Right lobe of liver (tissue), 6 donors: ENCODE data around the gene PTGR1. TPM values are rescaled to one million over a fixed set of nuclear protein-coding genes. Genes with fewer than 3 reads are reported as not detected.
A peak's percentile ranks its signal among the peaks of the same experiment; 100 is the strongest.

ENCODE experiments used
- ATAC-seq, 4 donors: fragments of 200-7000 bp; cut with Tn5 transposase; one replicate each; pipeline ENCODE4 v1.9.1; 2020; ENCODE audit warnings: mild to moderate bottlenecking in 4 of 4, moderate library complexity in 4 of 4
- DNase-seq, 3 donors: peaks; one replicate each; pipeline ENCODE4 v3.0.0-alpha.2; 2020
- H3K27ac ChIP-seq, 3 donors: fragments of 200-600 bp; one replicate each; pipeline ENCODE4 v1.8.0; 2022
- H3K27me3 ChIP-seq, 2 donors: fragments of 200-600 bp; one replicate each; pipeline ENCODE4 v1.8.0; 2022
- H3K36me3 ChIP-seq, 4 donors: fragments of 200-600 bp; sonication (generic) in 1 of 4; one replicate each; pipeline versions ENCODE4 v1.5.1 to v1.8.0; 2017 to 2022; ENCODE audit warnings: control low read depth in 1 of 4
- H3K4me1 ChIP-seq, 4 donors: fragments of 200-600 bp; sonication (generic) in 1 of 4; one replicate each; pipeline versions ENCODE4 v1.5.1 to v1.8.0; 2017 to 2022; ENCODE audit warnings: control low read depth in 1 of 4
- H3K4me3 ChIP-seq, 3 donors: fragments of 200-600 bp; one replicate each; pipeline ENCODE4 v1.8.0; 2022
- H3K9me3 ChIP-seq, 4 donors: fragments of 200-600 bp; sonication (generic) in 1 of 4; one replicate each; pipeline versions ENCODE4 v1.5.1 to v1.8.0; 2017 to 2022; ENCODE audit warnings: control low read depth in 1 of 4
- CTCF ChIP-seq, 4 donors: fragments of 200-600 bp in 3 of 4; fragments of 450-650 bp in 1 of 4; IDR thresholded peaks; one replicate each; pipeline versions ENCODE4 v1.5.1 to v1.8.0; 2016 to 2022; ENCODE audit warnings: antibody characterized with exemption in 4 of 4, mild to moderate bottlenecking in 2 of 4
- POLR2A ChIP-seq: fragments of 450-650 bp; IDR thresholded peaks from one replicate; pipeline ENCODE4 v1.6.1; 2017; ENCODE audit warnings: antibody characterized with exemption, mild to moderate bottlenecking
- WGBS: methylation state at CpG from one replicate; pipeline ENCODE4 v1.1.6; 2018; ENCODE audit warnings: low coverage, low lambda C conversion rate; ENCODE audit not compliant: insufficient coverage; ENCODE audit errors: missing lambda C conversion rate; 5-methylcytosine and 5-hydroxymethylcytosine counted together
- intact Hi-C, 2 donors: fragments of 100-400 bp; cut with DNase I; formaldehyde crosslinking; loops; one replicate each; pipeline versions ENCODE4 v1.11.2 to v1.14.1; 2022
- total RNA-seq, 6 experiments: library from RNA; depleted of rRNA in 2 of 6; stranded (reverse); fragments of >200 nt in 2 of 6; fragmentation: NEBNext Ultra II Directional in 3 of 6; extraction: Animal tissue kit (Norgen Biotek cat#: 25700) in 3 of 6; gene quantifications; one replicate each; pipeline versions ENCODE4 v1.1.0 to v1.2.4, GENCODE V29; 2016 to 2023
- donor health status: DM: no; HTN: yes; CAD: no.
- donor health status: DM: no; HTN: no; CAD: no.
- donor health status: DM: no; HTN: no; CAD: no.
- donor health status: DM: no; HTN: yes; CAD: no.
- donor health status: DM: no; HTN: yes; CAD: no.

Gene PTGR1
- total RNA-seq, 6 experiments from 2014 or later: 477 to 1,242 (median 773) TPM

GRCh38 chr9:111597852-111598732 is 1.4 kb downstream of the PTGR1 start:
- H3K4me3 ChIP-seq: peak overlapping the region; percentile 56 to 83 (median 82)
- DNase-seq (peak; percentile 65 to 77 (median 76)), ATAC-seq (peak; percentile 20 to 52 (median 46))
- TF ChIP-seq POLR2A (peak; percentile 25), CTCF (IDR thresholded peaks at IDR 0.05) (peak; percentile 37 to 68 (median 64))
- intact Hi-C loops: no loop called here
- WGBS: 1% methylated on average over 22 of the region's 41 CpGs
- peaks cover 0 to 52% (median 10%) of the 10 kb centered on the region in 4 donors for H3K4me1 ChIP-seq
- H3K27me3 ChIP-seq: no peaks in the 10 kb centered on the region
- H3K36me3 ChIP-seq: peaks cover 0 to 52% (median 22%) of the 10 kb centered on the region in 4 donors
- H3K9me3 ChIP-seq: no peaks in the 10 kb centered on the region
- peak overlapping the region; percentile 88 to 96 (median 92) for H3K27ac ChIP-seq

GRCh38 chr9:111588846-111589245 is 10.6 kb downstream of the PTGR1 start:
- TF ChIP-seq POLR2A (peak; percentile 21), CTCF (IDR thresholded peaks at IDR 0.05) (no peak)
- ATAC-seq: peak; percentile 4 to 42 (median 14)
- no peak for DNase-seq
- H3K4me1 ChIP-seq: peaks cover 0 to 5% (median 0%) of the 10 kb centered on the region in 4 donors
- WGBS: 52% methylated on average over 4 of the region's 5 CpGs
- peak overlapping the region in 1 of 3 donors; percentile 26 for H3K27ac ChIP-seq
- H3K4me3 ChIP-seq: no peak overlapping the region
- H3K27me3 ChIP-seq: no peaks in the 10 kb centered on the region
- no peaks in the 10 kb centered on the region for H3K9me3 ChIP-seq
- intact Hi-C loops: no loop called here
- H3K36me3 ChIP-seq: peaks cover 0 to 85% (median 45%) of the 10 kb centered on the region in 4 donors

- H3K27ac ChIP-seq: no peak overlapping the region
- ATAC-seq (peak; percentile 7 to 37 (median 19)), DNase-seq (no peak)
- H3K36me3 ChIP-seq: peaks cover 0 to 87% (median 47%) of the 10 kb centered on the region in 4 donors
- no peak for TF ChIP-seq CTCF (IDR thresholded peaks at IDR 0.05)
- no peak for TF ChIP-seq POLR2A
- no peak overlapping the region for H3K4me3 ChIP-seq
- no peaks in the 10 kb centered on the region for H3K27me3 ChIP-seq
- H3K4me1 ChIP-seq: peaks cover 0 to 4% (median 0%) of the 10 kb centered on the region in 4 donors
- intact Hi-C loops: no loop called here
- WGBS: 93% methylated on average over 4 of the region's 5 CpGs
- no peaks in the 10 kb centered on the region for H3K9me3 ChIP-seq
Measured at GRCh38 chr9:111586378-111586777, 13.1 kb downstream of the PTGR1 start.

- intact Hi-C loops: no loop called here
- ATAC-seq (peak; percentile 28 to 57 (median 40)), DNase-seq (peak in 1 of 3 donors; percentile 56)
- H3K9me3 ChIP-seq: no peaks in the 10 kb centered on the region
- peaks cover 0 to 4% (median 0%) of the 10 kb centered on the region in 4 donors for H3K4me1 ChIP-seq
- TF ChIP-seq POLR2A: no peak
- no peak for TF ChIP-seq CTCF (IDR thresholded peaks at IDR 0.05)
- no peaks in the 10 kb centered on the region for H3K27me3 ChIP-seq
- no peak overlapping the region for H3K4me3 ChIP-seq
- no peak overlapping the region for H3K27ac ChIP-seq
- 67% methylated on average over 3 of the region's 3 CpGs for WGBS
- peaks cover 0 to 88% (median 54%) of the 10 kb centered on the region in 4 donors for H3K36me3 ChIP-seq
Measured at GRCh38 chr9:111582888-111583287, 16.6 kb downstream of the PTGR1 start.
